ENCODE results near the gene SPTY2D1.
"Not testable (repeated sequence)": the region's sequence is repeated elsewhere in the genome, so short reads cannot be mapped to it uniquely, and the experiment has no call there.

- not testable (repeated sequence) for TF ChIP-seq CTCF, POLR2A (IDR thresholded peaks at IDR 0.05)
Observed at GRCh38 chr11:18672209-18672608, 38.1 kb upstream of the SPTY2D1 start.
